ENCODE measurements around the gene TMEM51.

The TMEM51 gene

DNA sequence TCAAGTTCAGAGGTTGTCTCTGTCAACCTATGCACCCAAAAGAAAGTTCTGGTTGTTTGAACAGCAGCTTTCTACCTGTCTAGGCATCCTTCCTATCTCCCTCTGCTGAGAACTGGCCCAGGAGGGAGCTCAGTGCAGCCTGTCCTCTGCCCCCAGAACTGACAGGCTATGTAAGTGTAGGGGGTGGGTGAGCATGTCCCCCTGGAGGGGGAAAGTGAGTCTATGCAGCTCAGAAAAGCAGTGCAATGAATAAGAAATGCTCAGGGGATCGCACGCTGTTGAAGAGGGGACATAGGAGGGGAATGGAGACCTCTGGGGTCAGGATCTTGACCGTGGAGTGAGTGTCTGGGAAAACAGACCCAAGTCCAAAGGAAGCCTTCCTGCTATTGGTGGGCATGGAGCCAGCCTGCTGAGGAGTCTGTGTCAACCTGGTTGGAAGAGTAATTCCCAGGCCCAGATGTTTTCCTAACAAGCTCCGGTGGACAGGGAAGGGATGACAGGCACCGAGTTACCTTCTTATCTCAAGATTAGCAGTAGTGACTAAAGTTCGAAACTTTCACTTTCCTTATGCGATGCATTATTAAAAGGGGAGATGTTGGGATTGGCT lies 67.4 kb downstream of the TMEM51 start:
- TF ChIP-seq, protein P1, sequence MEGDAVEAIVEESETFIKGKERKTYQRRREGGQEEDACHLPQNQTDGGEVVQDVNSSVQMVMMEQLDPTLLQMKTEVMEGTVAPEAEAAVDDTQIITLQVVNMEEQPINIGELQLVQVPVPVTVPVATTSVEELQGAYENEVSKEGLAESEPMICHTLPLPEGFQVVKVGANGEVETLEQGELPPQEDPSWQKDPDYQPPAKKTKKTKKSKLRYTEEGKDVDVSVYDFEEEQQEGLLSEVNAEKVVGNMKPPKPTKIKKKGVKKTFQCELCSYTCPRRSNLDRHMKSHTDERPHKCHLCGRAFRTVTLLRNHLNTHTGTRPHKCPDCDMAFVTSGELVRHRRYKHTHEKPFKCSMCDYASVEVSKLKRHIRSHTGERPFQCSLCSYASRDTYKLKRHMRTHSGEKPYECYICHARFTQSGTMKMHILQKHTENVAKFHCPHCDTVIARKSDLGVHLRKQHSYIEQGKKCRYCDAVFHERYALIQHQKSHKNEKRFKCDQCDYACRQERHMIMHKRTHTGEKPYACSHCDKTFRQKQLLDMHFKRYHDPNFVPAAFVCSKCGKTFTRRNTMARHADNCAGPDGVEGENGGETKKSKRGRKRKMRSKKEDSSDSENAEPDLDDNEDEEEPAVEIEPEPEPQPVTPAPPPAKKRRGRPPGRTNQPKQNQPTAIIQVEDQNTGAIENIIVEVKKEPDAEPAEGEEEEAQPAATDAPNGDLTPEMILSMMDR (IDR thresholded peaks at IDR 0.05; ENCODE audit: low read depth, low read length), result no peak
- DNase-seq (ENCODE audit: low read depth in 2 of 2), result no peak
- H3K4me3 ChIP-seq (replicated peaks in 1 of 2; ENCODE audit: low read depth in 2 of 2, low read length in 2 of 2), result no peak overlapping the region

DNA sequence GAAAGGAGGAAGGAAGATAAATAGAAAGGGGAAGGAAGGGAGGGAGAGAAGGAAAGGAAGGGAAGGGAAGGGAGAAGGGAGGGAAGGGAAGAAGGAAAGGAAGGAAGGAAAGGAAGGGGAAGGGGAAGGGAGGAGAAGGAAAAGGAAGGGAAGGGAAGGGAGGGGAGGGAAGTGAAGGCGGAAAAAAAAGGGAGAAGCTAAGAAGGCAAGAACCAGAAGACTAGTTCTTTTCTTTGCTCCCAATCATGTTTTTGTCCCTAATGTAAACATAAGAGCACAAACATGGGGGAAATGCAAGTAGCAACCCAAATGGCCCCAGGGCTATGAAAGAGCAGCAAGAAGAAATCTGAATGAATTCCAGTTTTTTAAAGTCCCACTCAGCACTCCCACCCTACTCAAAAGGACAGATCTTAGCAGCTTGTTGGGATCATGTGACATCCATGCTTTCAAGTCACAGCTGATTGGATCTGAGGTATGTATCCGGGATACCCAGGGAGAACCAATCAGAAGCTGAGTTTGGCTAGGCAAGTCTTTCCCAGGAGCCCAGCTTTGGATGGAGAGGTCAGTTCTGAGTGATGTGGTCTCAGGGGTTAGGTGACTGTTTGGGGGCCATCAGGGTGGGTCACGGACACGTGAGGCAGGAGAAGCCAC lies 69.2 kb downstream of the TMEM51 start:
- TF ChIP-seq, protein P1 (IDR thresholded peaks at IDR 0.05; ENCODE audit: low read depth, low read length), result no peak
- DNase-seq (ENCODE audit: low read depth in 2 of 2), result no peak
- no peak overlapping the region for H3K4me3 ChIP-seq (replicated peaks in 1 of 2; ENCODE audit: low read depth in 2 of 2, low read length in 2 of 2)

DNA sequence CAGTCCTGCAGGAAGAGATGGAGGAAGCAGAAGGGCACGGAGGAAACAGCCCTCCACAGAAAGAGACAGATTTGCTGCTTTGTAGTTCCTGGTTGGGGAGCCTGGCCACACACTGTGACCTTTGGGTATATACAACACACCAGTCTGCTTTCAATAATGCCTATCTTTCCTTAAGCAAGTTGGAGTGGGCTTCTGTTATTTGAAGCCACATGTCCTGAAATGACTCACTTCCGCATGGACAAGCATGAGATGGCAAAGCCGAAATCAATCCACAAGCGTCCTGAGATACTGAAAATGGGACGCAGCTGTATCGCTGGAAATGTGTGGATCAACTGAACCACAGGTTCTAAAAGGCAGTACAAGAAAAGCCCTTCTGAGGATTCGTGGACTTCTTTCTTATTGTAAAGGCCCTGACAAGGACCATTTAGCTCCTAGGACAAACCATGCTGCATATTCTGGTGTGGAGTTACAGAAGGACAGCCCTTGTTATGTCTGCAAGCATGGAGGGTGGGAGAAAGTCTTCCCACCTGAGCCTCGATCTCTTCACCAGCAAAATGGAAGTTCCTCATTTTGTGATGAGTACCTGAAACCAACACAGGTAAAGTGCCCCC lies 70.8 kb downstream of the TMEM51 start:
- no peak overlapping the region for H3K4me3 ChIP-seq (replicated peaks in 1 of 2; ENCODE audit: low read depth in 2 of 2, low read length in 2 of 2)
- TF ChIP-seq, protein P1 (IDR thresholded peaks at IDR 0.05; ENCODE audit: low read depth, low read length), result no peak
- no peak for DNase-seq (ENCODE audit: low read depth in 2 of 2)

DNA sequence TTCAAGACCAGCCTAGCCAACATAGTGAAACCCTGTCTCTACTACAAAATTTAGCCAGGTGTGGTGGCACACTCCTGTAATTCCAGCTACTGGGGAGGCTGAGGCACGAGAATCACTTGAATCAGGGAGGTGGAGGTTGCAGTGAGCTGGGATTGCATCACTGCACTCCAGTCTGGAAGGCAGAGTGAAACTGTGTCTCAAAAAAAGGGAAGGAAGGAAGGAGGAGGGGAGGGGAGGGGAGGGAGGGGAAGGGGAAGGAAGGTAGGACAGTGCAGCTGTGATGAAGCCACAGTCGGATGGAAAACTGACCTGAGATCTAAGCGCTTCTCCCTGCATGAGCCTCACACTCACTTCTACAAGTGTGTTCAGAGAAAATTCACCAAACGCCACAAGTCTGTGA lies 71.4 kb downstream of the TMEM51 start:
- no peak for DNase-seq (ENCODE audit: low read depth in 2 of 2)
- TF ChIP-seq, protein P1 (IDR thresholded peaks at IDR 0.05; ENCODE audit: low read depth, low read length), result no peak

DNA sequence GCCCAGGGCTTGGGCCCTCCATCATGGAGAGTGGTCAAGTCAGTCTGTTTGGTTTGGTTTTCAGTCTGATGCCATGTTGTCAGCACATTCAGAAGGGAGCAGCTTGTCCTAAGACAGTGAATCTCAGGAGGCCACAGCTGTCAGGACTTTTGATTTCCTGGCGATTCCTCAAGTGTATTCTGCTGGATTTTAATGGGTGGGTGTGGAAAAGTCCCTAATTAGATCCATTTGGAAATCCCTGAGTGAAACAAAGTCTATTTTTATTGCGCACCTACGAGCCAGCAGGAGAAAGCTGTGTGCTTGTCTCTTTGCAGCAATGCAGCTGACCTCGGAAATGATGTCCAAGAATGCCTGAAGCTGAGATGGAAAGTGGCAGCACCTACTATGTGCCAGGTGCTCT lies 71.9 kb downstream of the TMEM51 start:
- H3K4me3 ChIP-seq (replicated peaks in 1 of 2; ENCODE audit: low read depth in 2 of 2, low read length in 2 of 2), result no peak overlapping the region
- DNase-seq (ENCODE audit: low read depth in 2 of 2), result no peak
- TF ChIP-seq, protein P1 (IDR thresholded peaks at IDR 0.05; ENCODE audit: low read depth, low read length), result no peak

More for the DNA sequence above, 71.4 kb downstream of the TMEM51 start:
- H3K4me3 ChIP-seq (replicated peaks in 1 of 2; ENCODE audit: low read depth in 2 of 2, low read length in 2 of 2), result no peak overlapping the region

DNA sequence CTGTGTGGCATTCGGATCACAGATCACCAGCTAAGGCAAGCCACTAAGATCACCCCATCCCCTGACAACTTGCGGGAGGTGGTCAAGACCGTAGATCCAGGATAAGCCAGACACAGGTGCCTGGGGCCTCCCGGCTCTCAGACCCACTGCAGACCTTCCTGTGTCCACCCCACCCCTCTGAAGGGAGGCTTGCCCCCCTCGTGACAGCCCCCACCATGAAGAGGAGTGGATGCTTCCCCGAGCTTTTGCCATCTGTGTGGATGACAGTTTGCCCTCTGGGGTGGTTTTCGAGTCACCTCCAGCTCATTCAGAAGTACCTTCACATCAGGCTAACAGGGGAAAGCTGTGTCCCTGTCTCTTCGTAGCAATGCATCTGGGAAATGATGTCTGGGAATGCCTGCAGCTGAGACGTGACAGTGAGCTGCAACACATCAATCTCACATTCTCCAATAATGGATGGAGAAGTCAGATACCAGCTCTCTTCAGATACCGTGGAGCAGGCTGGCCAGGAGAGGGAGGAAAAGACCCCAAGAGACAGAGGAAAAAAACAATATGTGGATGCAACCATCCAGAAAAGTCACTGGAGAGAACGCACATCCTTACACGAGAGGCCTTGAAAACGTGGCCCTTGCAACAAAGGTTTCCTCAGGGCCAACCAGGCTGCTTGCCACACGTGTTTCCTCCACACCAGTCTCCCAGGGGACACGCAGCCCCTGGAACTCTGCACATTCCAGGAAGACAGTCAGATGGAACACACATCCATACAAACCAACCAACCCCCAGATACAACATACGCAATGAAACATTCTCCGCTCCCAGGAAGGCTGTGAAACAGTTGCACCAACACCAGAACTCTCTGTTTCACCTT lies 73.1 kb downstream of the TMEM51 start:
- TF ChIP-seq, protein P1 (IDR thresholded peaks at IDR 0.05; ENCODE audit: low read depth, low read length), result no peak
- DNase-seq (ENCODE audit: low read depth in 2 of 2), result no peak
- no peak overlapping the region for H3K4me3 ChIP-seq (replicated peaks in 1 of 2; ENCODE audit: low read depth in 2 of 2, low read length in 2 of 2)

Data from cardiac fibroblast (primary cell).